AG04449 (cell line): Measurements from ENCODE around the gene TIMM17A.

Experiments
- CTCF ChIA-PET: fragments of 350-600 bp; formaldehyde crosslinking; extraction: SDS; loops from one replicate; lab custom pipeline; 2021; ENCODE audit warnings: antibody characterized with exemption; lab: Yijun Ruan, JAX
- POLR2A ChIA-PET: fragments of 400-600, 350-600 bp; formaldehyde crosslinking; extraction: SDS; loops from one replicate; lab custom pipeline; 2020; ENCODE audit warnings: antibody characterized with exemption, inconsistent platforms; lab: Yijun Ruan, JAX
- DNase-seq: peaks from one replicate; pipeline ENCODE4 v3.0.0-alpha.2; 2010; ENCODE audit warnings: low read depth, low spot score
- H3K4me3 ChIP-seq: 2 replicates; pipeline ENCODE4 v1.5.1; 2011; ENCODE audit warnings: low read depth, mild to moderate bottlenecking, control low read depth, low read length
- CTCF ChIP-seq: IDR thresholded peaks from one replicate; pipeline ENCODE4 v1.5.1; 2011; ENCODE audit warnings: mild to moderate bottlenecking, moderate library complexity, low read length, control low read depth, inconsistent platforms; ENCODE audit not compliant: insufficient read depth; ENCODE audit errors: missing control alignments

TIMM17A gene

GRCh38 chr1:201955009-201955728 lies at the start of gene TIMM17A:
Gene TIMM17A, plus strand, starts transcription at chr1:201955503. Its CDS starts 24 bp downstream, at chr1:201955527.
- no peak for TF ChIP-seq CTCF
- H3K4me3 ChIP-seq: peak within 1 kb of the TSS; percentile 100
- CTCF ChIA-PET: interaction anchor here (1.6 to 11.6 kb wide), 4 partner anchors 10 to 60 kb away, joined by 3 to 99 read pairs (median 18); partner anchors contain the start of gene LMOD1
- POLR2A ChIA-PET: interaction anchor here (0.7 to 2.2 kb wide), 7 partner anchors 9 to 60 kb away, joined by 3 to 11 read pairs (median 4); partner anchors contain the start of genes LMOD1 and RNPEP
- peak; percentile 90 for DNase-seq

GRCh38 chr1:201906336-201906735 lies 49.0 kb upstream of the TIMM17A start:
- ChIA-PET POLR2A (interaction anchor here (1.0 to 1.1 kb wide), 3 partner anchors 30 to 40 kb away, joined by 3 to 4 read pairs (median 3); partner anchors contain the start of gene LMOD1), CTCF (interaction anchor here (0.7 to 7.1 kb wide), 5 partner anchors 8 to 39 kb away, joined by 3 to 62 read pairs (median 3); no protein-coding TSS in a partner anchor)
- DNase-seq: no peak
- TF ChIP-seq CTCF: no peak
- H3K4me3 ChIP-seq: no peak overlapping the region

GRCh38 chr1:201907621-201908020 lies 47.7 kb upstream of the TIMM17A start:
- ChIA-PET POLR2A (no interaction called here), CTCF (interaction anchor here (0.9 to 7.1 kb wide), 4 partner anchors 9 to 70 kb away, joined by 3 to 62 read pairs (median 5); no protein-coding TSS in a partner anchor)
- no peak overlapping the region for H3K4me3 ChIP-seq
- no peak for TF ChIP-seq CTCF
- no peak for DNase-seq

- H3K4me3 ChIP-seq: no peak overlapping the region
- CTCF ChIA-PET: interaction anchor here (1.3 to 1.9 kb wide), 2 partner anchors 16 to 98 kb away, joined by 3 to 9 read pairs; partner anchors contain the start of gene ELF3
- POLR2A ChIA-PET: interaction anchor here (1.5 kb wide), 1 partner anchor 7 kb away, joined by 5 read pairs; no protein-coding TSS in a partner anchor
- no peak for TF ChIP-seq CTCF
- DNase-seq: no peak
Observed at GRCh38 chr1:201911826-201912571, 43.3 kb upstream of the TIMM17A start.

- no peak for DNase-seq
- CTCF ChIA-PET: interaction anchor here (1.3 to 2.4 kb wide), 2 partner anchors 17 to 97 kb away, joined by 3 to 14 read pairs; partner anchors contain the start of gene ELF3
- H3K4me3 ChIP-seq: no peak overlapping the region
- no peak for TF ChIP-seq CTCF
- POLR2A ChIA-PET: interaction anchor here (1.1 to 1.5 kb wide), 3 partner anchors 8 to 59 kb away, joined by 3 to 5 read pairs (median 5); partner anchors contain the start of gene LMOD1
Observed at GRCh38 chr1:201912832-201913231, 42.5 kb upstream of the TIMM17A start.
